PFSK-1 (cell line): ENCODE measurements around the gene FBXL14.
A peak's percentile ranks its signal among the peaks of the same experiment; 100 is the strongest.

ENCODE experiments used
- FOXP2 ChIP-seq: optimal IDR thresholded peaks from 2 replicates; pipeline ENCODE3; 2011; ENCODE audit warnings: borderline replicate concordance, control low read depth, inconsistent platforms; ENCODE audit not compliant: insufficient read depth; ENCODE audit errors: extremely low read length, extremely low read depth
- POLR2AphosphoS5 ChIP-seq: IDR thresholded peaks from 2 replicates; pipeline ENCODE4 v1.6.1; 2012; ENCODE audit warnings: low read depth, mild to moderate bottlenecking, control low read depth, low read length, moderate library complexity
- REST ChIP-seq, 2 experiments: IDR thresholded peaks; 2 replicates each; pipeline versions ENCODE4 v1.6.1 to v1.8.0; 2011 to 2012; ENCODE audit warnings: low read depth in 2 of 2, low read length in 2 of 2, control low read depth in 1 of 2, inconsistent platforms in 1 of 2, mild to moderate bottlenecking in 1 of 2, moderate library complexity in 1 of 2; ENCODE audit not compliant: insufficient read depth in 1 of 2
- SIN3A ChIP-seq: IDR thresholded peaks from 2 replicates; pipeline ENCODE4 v1.6.1; 2012; ENCODE audit warnings: mild to moderate bottlenecking, low read length, moderate library complexity, borderline replicate concordance; ENCODE audit not compliant: insufficient read depth
- TAF1 ChIP-seq: IDR thresholded peaks from 2 replicates; pipeline ENCODE4 v1.6.1; 2012; ENCODE audit warnings: low read length, control low read depth, borderline replicate concordance; ENCODE audit not compliant: insufficient read depth

Gene FBXL14

GRCh38 chr12:1587927-1588574 is 6.3 kb downstream of the FBXL14 start:
- TF ChIP-seq SIN3A: no peak
- 0 out of 2 replicates have a peak, but pooled peaks have one; percentile 5 for TF ChIP-seq POLR2AphosphoS5
- no peak for TF ChIP-seq REST (IDR thresholded peaks at IDR 0.05; ENCODE audit: insufficient read depth in 1 of 2, low read depth in 2 of 2, low read length in 2 of 2)
- TF ChIP-seq FOXP2: no peak
- TF ChIP-seq TAF1: no peak

DNA sequence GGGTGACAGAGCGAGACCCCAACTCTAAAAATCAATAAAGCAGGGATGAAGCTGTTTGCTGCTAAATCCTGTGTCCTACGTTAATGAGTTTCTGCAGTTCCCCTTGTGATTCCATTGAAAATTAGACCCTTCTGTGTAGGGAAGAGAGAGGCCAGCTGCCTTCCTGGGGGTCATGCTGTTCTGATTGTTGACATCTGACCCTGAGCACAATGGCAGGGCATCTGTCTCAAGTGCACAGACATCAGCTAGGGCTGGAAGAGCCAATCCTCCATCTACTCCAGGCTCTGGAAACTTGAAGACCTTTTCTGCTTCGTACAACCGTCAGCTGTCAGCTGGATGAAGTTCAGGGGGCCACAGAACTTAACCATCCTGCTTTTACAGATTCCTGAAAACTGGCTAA is 10.1 kb downstream of the FBXL14 start:
- TF ChIP-seq FOXP2: no peak
- TF ChIP-seq TAF1: no peak
- TF ChIP-seq POLR2AphosphoS5: no peak
- TF ChIP-seq SIN3A: no peak
- no peak for TF ChIP-seq REST (IDR thresholded peaks at IDR 0.05; ENCODE audit: insufficient read depth in 1 of 2, low read depth in 2 of 2, low read length in 2 of 2)

DNA sequence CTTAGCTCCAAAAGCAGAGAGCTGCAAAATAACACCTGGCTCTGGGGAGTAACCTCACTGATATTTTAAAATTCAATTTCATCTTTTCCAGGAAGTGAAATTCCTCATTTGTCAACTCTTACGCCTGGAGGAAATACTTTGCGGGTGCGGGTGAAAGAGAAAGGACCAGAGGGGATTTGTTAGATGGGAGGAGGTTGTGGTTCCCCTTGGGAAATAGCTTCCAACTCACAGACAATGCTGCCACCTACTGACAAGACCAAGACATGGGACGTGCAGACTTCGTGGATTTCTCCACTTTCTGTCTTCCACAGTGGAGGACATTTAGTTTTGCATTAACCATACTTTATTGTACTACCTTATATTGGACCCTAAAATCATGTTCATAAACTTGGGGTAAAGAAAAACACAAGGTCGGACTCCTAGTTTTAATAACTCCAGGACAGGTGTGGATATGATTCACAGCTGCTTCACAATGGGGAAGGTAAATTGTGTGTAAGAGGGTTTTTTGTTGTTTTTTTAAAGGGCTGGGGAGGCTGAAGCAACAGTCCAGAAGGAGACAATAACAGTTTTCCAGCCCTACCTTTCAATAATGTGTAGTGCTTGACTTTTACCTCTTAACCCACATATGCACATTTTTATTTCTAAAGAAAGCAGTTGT is 10.8 kb downstream of the FBXL14 start:
- no peak for TF ChIP-seq SIN3A
- no peak for TF ChIP-seq TAF1
- TF ChIP-seq FOXP2: no peak
- TF ChIP-seq POLR2AphosphoS5: no peak
- TF ChIP-seq REST (IDR thresholded peaks at IDR 0.05; ENCODE audit: insufficient read depth in 1 of 2, low read depth in 2 of 2, low read length in 2 of 2): no peak

GRCh38 chr12:1582709-1583050 is 11.7 kb downstream of the FBXL14 start:
- TF ChIP-seq SIN3A (no peak), REST (IDR thresholded peaks at IDR 0.05; ENCODE audit: insufficient read depth in 1 of 2, low read depth in 2 of 2, low read length in 2 of 2) (no peak), POLR2AphosphoS5 (no peak), FOXP2 (no peak), TAF1 (no peak)
